HG03432 (cell line): ENCODE measurements around the gene TSR3.

Source experiments
- ATAC-seq: cut with Tn5 transposase; IDR thresholded peaks from one replicate; pipeline ENCODE4 v1.9.1; 2021; ENCODE audit warnings: mild to moderate bottlenecking, moderate library complexity; ENCODE audit not compliant: unreplicated experiment

TSR3 gene

GRCh38 chr16:1311738-1312466, 39.8 kb downstream of the TSR3 start:
- no peak for ATAC-seq

- no peak for ATAC-seq
Measured at GRCh38 chr16:1311212-1311737, 40.4 kb downstream of the TSR3 start.

- no peak for ATAC-seq
Measured at GRCh38 chr16:1310832-1311200, 40.9 kb downstream of the TSR3 start.

GRCh38 chr16:1309888-1310831, 41.5 kb downstream of the TSR3 start:
- ATAC-seq = peak; percentile 21

- ATAC-seq = peak; percentile 55
Measured at GRCh38 chr16:1308977-1309885, 42.4 kb downstream of the TSR3 start, which contains the start of gene UBE2I. UBE2I (plus strand) TSS chr16:1309636; CDS start chr16:1314031, 4,395 bp downstream.

GRCh38 chr16:1308036-1308976, 43.4 kb downstream of the TSR3 start:
- peak; percentile 18 for ATAC-seq

- ATAC-seq = no peak
Measured at GRCh38 chr16:1306334-1306733, 45.3 kb downstream of the TSR3 start.

- ATAC-seq = no peak
Measured at GRCh38 chr16:1305823-1306222, 45.9 kb downstream of the TSR3 start.

- ATAC-seq = no peak
Measured at GRCh38 chr16:1301562-1301961, 50.1 kb downstream of the TSR3 start.

- ATAC-seq = peak; percentile 39
Measured at GRCh38 chr16:1300664-1301476, 50.8 kb downstream of the TSR3 start.

GRCh38 chr16:1299868-1300203, 51.8 kb downstream of the TSR3 start:
- ATAC-seq = no peak
